Activated naive CD8-positive, alpha-beta T cell (primary cell): ENCODE results near the gene KANSL2.
"Not testable (repeated sequence)": the region's sequence is repeated elsewhere in the genome, so short reads cannot be mapped to it uniquely, and the experiment has no call there.

ENCODE experiments used
- H3K27ac Mint-ChIP-seq: one replicate; pipeline ENCODE4 v1.8.0; 2021; ENCODE audit warnings: mixed read lengths
- H3K27me3 Mint-ChIP-seq: one replicate; pipeline ENCODE4 v1.8.0; 2021; ENCODE audit warnings: mixed read lengths
- H3K36me3 Mint-ChIP-seq: one replicate; pipeline ENCODE4 v1.8.0; 2021; ENCODE audit warnings: mixed read lengths
- H3K4me1 Mint-ChIP-seq: one replicate; pipeline ENCODE4 v1.8.0; 2021; ENCODE audit warnings: low read depth, mixed read lengths
- H3K4me3 Mint-ChIP-seq: one replicate; pipeline ENCODE4 v1.8.0; 2021; ENCODE audit warnings: mild to moderate bottlenecking, mixed read lengths
- H3K9me3 Mint-ChIP-seq: one replicate; pipeline ENCODE4 v1.8.0; 2021; ENCODE audit warnings: low read depth, mixed read lengths

The KANSL2 gene

GRCh38 chr12:48690990-48691389 lies 9.0 kb upstream of the KANSL2 start:
- no peaks in the 10 kb centered on the region for H3K27me3 Mint-ChIP-seq
- H3K27ac Mint-ChIP-seq = no peak overlapping the region
- H3K4me3 Mint-ChIP-seq = no peak overlapping the region
- H3K36me3 Mint-ChIP-seq = peaks cover 13% of the 10 kb centered on the region
- H3K9me3 Mint-ChIP-seq = no peaks in the 10 kb centered on the region
- peaks cover 20% of the 10 kb centered on the region for H3K4me1 Mint-ChIP-seq

- Mint-ChIP-seq H3K27ac (no peak overlapping the region), H3K4me3 (no peak overlapping the region), H3K36me3 (peaks cover 10% of the 10 kb centered on the region), H3K9me3 (no peaks in the 10 kb centered on the region), H3K27me3 (no peaks in the 10 kb centered on the region), H3K4me1 (peaks cover 20% of the 10 kb centered on the region)
Observed at GRCh38 chr12:48690436-48690835, 8.4 kb upstream of the KANSL2 start.

GRCh38 chr12:48688836-48689235 lies 6.8 kb upstream of the KANSL2 start:
- Mint-ChIP-seq H3K36me3 (peaks cover 7% of the 10 kb centered on the region), H3K9me3 (no peaks in the 10 kb centered on the region), H3K4me1 (peaks cover 20% of the 10 kb centered on the region), H3K27me3 (no peaks in the 10 kb centered on the region), H3K4me3 (no peak overlapping the region), H3K27ac (no peak overlapping the region)

GRCh38 chr12:48687592-48687991 lies 5.6 kb upstream of the KANSL2 start:
- H3K9me3 Mint-ChIP-seq = no peaks in the 10 kb centered on the region
- H3K27ac Mint-ChIP-seq = peak overlapping the region; percentile 23
- no peak overlapping the region for H3K4me3 Mint-ChIP-seq
- peaks cover 21% of the 10 kb centered on the region for H3K4me1 Mint-ChIP-seq
- H3K27me3 Mint-ChIP-seq = no peaks in the 10 kb centered on the region
- no peaks in the 10 kb centered on the region for H3K36me3 Mint-ChIP-seq

- Mint-ChIP-seq H3K4me1 (peaks cover 19% of the 10 kb centered on the region), H3K36me3 (no peaks in the 10 kb centered on the region), H3K9me3 (no peaks in the 10 kb centered on the region), H3K4me3 (no peak overlapping the region), H3K27me3 (no peaks in the 10 kb centered on the region), H3K27ac (no peak overlapping the region)
Observed at GRCh38 chr12:48686615-48687334, 4.7 kb upstream of the KANSL2 start.

- Mint-ChIP-seq H3K36me3 (peaks cover 3% of the 10 kb centered on the region), H3K9me3 (no peaks in the 10 kb centered on the region), H3K27ac (no peak overlapping the region), H3K4me3 (no peak overlapping the region), H3K27me3 (no peaks in the 10 kb centered on the region), H3K4me1 (peaks cover 19% of the 10 kb centered on the region)
Observed at GRCh38 chr12:48686037-48686595, 4.1 kb upstream of the KANSL2 start.

- Mint-ChIP-seq H3K27me3 (no peaks in the 10 kb centered on the region), H3K27ac (no peak overlapping the region), H3K4me3 (peak overlapping the region; percentile 99), H3K4me1 (peaks cover 31% of the 10 kb centered on the region), H3K36me3 (peaks cover 10% of the 10 kb centered on the region), H3K9me3 (no peaks in the 10 kb centered on the region)
Observed at GRCh38 chr12:48683534-48683933, 1.5 kb upstream of the KANSL2 start.

GRCh38 chr12:48682927-48683326 lies 889 bp upstream of the KANSL2 start:
- Mint-ChIP-seq H3K4me1 (peaks cover 36% of the 10 kb centered on the region), H3K27ac (peak overlapping the region; percentile 58), H3K4me3 (peak overlapping the region; percentile 99), H3K9me3 (no peaks in the 10 kb centered on the region), H3K36me3 (peaks cover 12% of the 10 kb centered on the region), H3K27me3 (no peaks in the 10 kb centered on the region)

GRCh38 chr12:48682533-48682905 lies 481 bp upstream of the KANSL2 start:
- peak overlapping the region; percentile 99 for H3K4me3 Mint-ChIP-seq
- peaks cover 13% of the 10 kb centered on the region for H3K36me3 Mint-ChIP-seq
- H3K27me3 Mint-ChIP-seq, H3K9me3 Mint-ChIP-seq: not testable (repeated sequence)
- peaks cover 38% of the 10 kb centered on the region for H3K4me1 Mint-ChIP-seq
- H3K27ac Mint-ChIP-seq = peak overlapping the region; percentile 97

GRCh38 chr12:48681399-48681709 lies 684 bp downstream of the KANSL2 start:
- peak overlapping the region; percentile 97 for H3K27ac Mint-ChIP-seq
- H3K36me3 Mint-ChIP-seq = peaks cover 13% of the 10 kb centered on the region
- H3K9me3 Mint-ChIP-seq = no peaks in the 10 kb centered on the region
- H3K4me1 Mint-ChIP-seq = peaks cover 43% of the 10 kb centered on the region
- peak overlapping the region; percentile 99 for H3K4me3 Mint-ChIP-seq
- H3K27me3 Mint-ChIP-seq = no peaks in the 10 kb centered on the region

GRCh38 chr12:48680861-48681260 lies 1.2 kb downstream of the KANSL2 start:
- Mint-ChIP-seq H3K9me3 (no peaks in the 10 kb centered on the region), H3K27me3 (no peaks in the 10 kb centered on the region), H3K4me1 (peaks cover 45% of the 10 kb centered on the region), H3K27ac (peak overlapping the region; percentile 97), H3K36me3 (peaks cover 13% of the 10 kb centered on the region), H3K4me3 (peak overlapping the region; percentile 99)

- Mint-ChIP-seq H3K9me3 (no peaks in the 10 kb centered on the region), H3K27ac (peak overlapping the region; percentile 83), H3K36me3 (peaks cover 13% of the 10 kb centered on the region), H3K4me3 (peak overlapping the region; percentile 88), H3K4me1 (peaks cover 51% of the 10 kb centered on the region), H3K27me3 (no peaks in the 10 kb centered on the region)
Observed at GRCh38 chr12:48678551-48679185, 3.4 kb downstream of the KANSL2 start.

- Mint-ChIP-seq H3K9me3 (no peaks in the 10 kb centered on the region), H3K27me3 (no peaks in the 10 kb centered on the region), H3K4me1 (peaks cover 17% of the 10 kb centered on the region), H3K36me3 (peaks cover 6% of the 10 kb centered on the region), H3K27ac (no peak overlapping the region), H3K4me3 (no peak overlapping the region)
Observed at GRCh38 chr12:48671231-48671856, 10.7 kb downstream of the KANSL2 start.

- Mint-ChIP-seq H3K27me3 (no peaks in the 10 kb centered on the region), H3K36me3 (peaks cover 6% of the 10 kb centered on the region), H3K9me3 (no peaks in the 10 kb centered on the region), H3K27ac (no peak overlapping the region), H3K4me3 (no peak overlapping the region), H3K4me1 (peaks cover 10% of the 10 kb centered on the region)
Observed at GRCh38 chr12:48668996-48669395, 13.0 kb downstream of the KANSL2 start.

GRCh38 chr12:48659863-48660262 lies 22.2 kb downstream of the KANSL2 start:
- Mint-ChIP-seq H3K9me3 (no peaks in the 10 kb centered on the region), H3K27me3 (no peaks in the 10 kb centered on the region), H3K4me3 (no peak overlapping the region), H3K36me3 (peaks cover 3% of the 10 kb centered on the region), H3K27ac (no peak overlapping the region), H3K4me1 (peaks cover 3% of the 10 kb centered on the region)
